Measurements from ENCODE around the gene PSPC1. TPM values are rescaled to one million over a fixed set of nuclear protein-coding genes. Genes with fewer than 3 reads are reported as not detected.
"Not testable (repeated sequence)": the region's sequence is repeated elsewhere in the genome, so short reads cannot be mapped to it uniquely, and the experiment has no call there.

Gene PSPC1
- polyA plus RNA-seq (2012; ENCODE audit: low read depth, missing spikeins) = 33.7 TPM

- FAIRE-seq (peak; percentile 100), DNase-seq (ENCODE audit: insufficient read length, low spot score) (peak; percentile 86)
- peak; percentile 95 for TF ChIP-seq TAF1 (IDR thresholded peaks at IDR 0.05; ENCODE audit: low read depth, low read length)
- peak; percentile 94 for TF ChIP-seq POLR2AphosphoS5 (IDR thresholded peaks at IDR 0.05; ENCODE audit: low read depth, low read length)
- peak; percentile 94 for TF ChIP-seq POLR2A (IDR thresholded peaks at IDR 0.05; ENCODE audit: low read depth, low read length)
- peak; percentile 50; the same call in 1 of the 2 replicates for TF ChIP-seq POU2F2 (IDR thresholded peaks at IDR 0.05; ENCODE audit: low read depth, low read length)
Observed at GRCh38 chr13:19782727-19783682, at the start of gene PSPC1. PSPC1 (minus strand) TSS chr13:19782945; CDS start chr13:19782757, 188 bp downstream.

- FAIRE-seq = no peak
- no peak for DNase-seq (ENCODE audit: insufficient read length, low spot score)
- TF ChIP-seq POLR2A (IDR thresholded peaks at IDR 0.05; ENCODE audit: low read depth, low read length) (no peak), PAX5 (IDR thresholded peaks at IDR 0.05; ENCODE audit: insufficient read depth, low read length, severe bottlenecking) (no peak), SPI1 (IDR thresholded peaks at IDR 0.05; ENCODE audit: low read depth, low read length) (no peak), TAF1 (IDR thresholded peaks at IDR 0.05; ENCODE audit: low read depth, low read length) (no peak), POU2F2 (IDR thresholded peaks at IDR 0.05; ENCODE audit: low read depth, low read length) (no peak), POLR2AphosphoS5 (IDR thresholded peaks at IDR 0.05; ENCODE audit: low read depth, low read length) (no peak)
Observed at GRCh38 chr13:19822673-19823072, 39.9 kb upstream of the PSPC1 start.

- no peak for DNase-seq (ENCODE audit: insufficient read length, low spot score)
- no peak for FAIRE-seq
- no peak for TF ChIP-seq SPI1 (IDR thresholded peaks at IDR 0.05; ENCODE audit: low read depth, low read length)
- no peak for TF ChIP-seq TAF1 (IDR thresholded peaks at IDR 0.05; ENCODE audit: low read depth, low read length)
- no peak for TF ChIP-seq POU2F2 (IDR thresholded peaks at IDR 0.05; ENCODE audit: low read depth, low read length)
- no peak for TF ChIP-seq PAX5 (IDR thresholded peaks at IDR 0.05; ENCODE audit: insufficient read depth, low read length, severe bottlenecking)
Observed at GRCh38 chr13:19818223-19818842, 35.6 kb upstream of the PSPC1 start.

- FAIRE-seq (no peak), DNase-seq (ENCODE audit: insufficient read length, low spot score) (no peak)
- TF ChIP-seq TAF1 (IDR thresholded peaks at IDR 0.05; ENCODE audit: low read depth, low read length) (no peak), POLR2A (IDR thresholded peaks at IDR 0.05; ENCODE audit: low read depth, low read length) (no peak), SPI1 (IDR thresholded peaks at IDR 0.05; ENCODE audit: low read depth, low read length) (no peak), POU2F2 (IDR thresholded peaks at IDR 0.05; ENCODE audit: low read depth, low read length) (no peak), POLR2AphosphoS5 (IDR thresholded peaks at IDR 0.05; ENCODE audit: low read depth, low read length) (no peak), PAX5 (IDR thresholded peaks at IDR 0.05; ENCODE audit: insufficient read depth, low read length, severe bottlenecking) (no peak)
Observed at GRCh38 chr13:19817510-19818158, 34.9 kb upstream of the PSPC1 start.

- no peak for TF ChIP-seq PAX5 (IDR thresholded peaks at IDR 0.05; ENCODE audit: insufficient read depth, low read length, severe bottlenecking)
- no peak for TF ChIP-seq POLR2AphosphoS5 (IDR thresholded peaks at IDR 0.05; ENCODE audit: low read depth, low read length)
- FAIRE-seq = no peak
- DNase-seq (ENCODE audit: insufficient read length, low spot score) = no peak
Observed at GRCh38 chr13:19817106-19817505, 34.4 kb upstream of the PSPC1 start.

- FAIRE-seq; DNase-seq (ENCODE audit: insufficient read length, low spot score): not testable (repeated sequence)
Observed at GRCh38 chr13:19815842-19816241, 33.1 kb upstream of the PSPC1 start.

- FAIRE-seq (no peak), DNase-seq (ENCODE audit: insufficient read length, low spot score) (no peak)
- TF ChIP-seq POLR2AphosphoS5 (IDR thresholded peaks at IDR 0.05; ENCODE audit: low read depth, low read length) (no peak), POLR2A (IDR thresholded peaks at IDR 0.05; ENCODE audit: low read depth, low read length) (no peak), POU2F2 (IDR thresholded peaks at IDR 0.05; ENCODE audit: low read depth, low read length) (no peak), PAX5 (IDR thresholded peaks at IDR 0.05; ENCODE audit: insufficient read depth, low read length, severe bottlenecking) (no peak), SPI1 (IDR thresholded peaks at IDR 0.05; ENCODE audit: low read depth, low read length) (no peak), TAF1 (IDR thresholded peaks at IDR 0.05; ENCODE audit: low read depth, low read length) (no peak)
Observed at GRCh38 chr13:19810996-19811881, 28.5 kb upstream of the PSPC1 start.

GRCh38 chr13:19810151-19810550 is 27.4 kb upstream of the PSPC1 start:
- FAIRE-seq = no peak
- TF ChIP-seq SPI1 (IDR thresholded peaks at IDR 0.05; ENCODE audit: low read depth, low read length) (no peak), POLR2A (IDR thresholded peaks at IDR 0.05; ENCODE audit: low read depth, low read length) (no peak), POU2F2 (IDR thresholded peaks at IDR 0.05; ENCODE audit: low read depth, low read length) (no peak), PAX5 (IDR thresholded peaks at IDR 0.05; ENCODE audit: insufficient read depth, low read length, severe bottlenecking) (no peak), TAF1 (IDR thresholded peaks at IDR 0.05; ENCODE audit: low read depth, low read length) (no peak), POLR2AphosphoS5 (IDR thresholded peaks at IDR 0.05; ENCODE audit: low read depth, low read length) (no peak)
- no peak for DNase-seq (ENCODE audit: insufficient read length, low spot score)

- DNase-seq (ENCODE audit: insufficient read length, low spot score) (no peak), FAIRE-seq (no peak)
- TF ChIP-seq TAF1 (IDR thresholded peaks at IDR 0.05; ENCODE audit: low read depth, low read length) (no peak), POU2F2 (IDR thresholded peaks at IDR 0.05; ENCODE audit: low read depth, low read length) (no peak), POLR2AphosphoS5 (IDR thresholded peaks at IDR 0.05; ENCODE audit: low read depth, low read length) (no peak)
Observed at GRCh38 chr13:19805765-19806164, 23.0 kb upstream of the PSPC1 start.
